Measurements from ENCODE around the gene NRP2.

The NRP2 gene

GRCh38 chr2:205733082-205733481 is 50.8 kb downstream of the NRP2 start:
- H3K4me3 ChIP-seq (ENCODE audit: low read length), result no peak overlapping the region
- no peak for TF ChIP-seq CTCF (conservative IDR thresholded peaks at IDR 0.05; ENCODE audit: low read length)
- DNase-seq (ENCODE audit: low read depth), result no peak

- H3K4me3 ChIP-seq (ENCODE audit: low read length), result no peak overlapping the region
- no peak for TF ChIP-seq CTCF (conservative IDR thresholded peaks at IDR 0.05; ENCODE audit: low read length)
- DNase-seq (ENCODE audit: low read depth), result no peak
These were observed 51.3 kb downstream of the NRP2 start for GRCh38 chr2:205733648-205734047.

- TF ChIP-seq CTCF (conservative IDR thresholded peaks at IDR 0.05; ENCODE audit: low read length), result peak; percentile 24; the same call in 1 of the 2 replicates
- peak; percentile 89 for DNase-seq (ENCODE audit: low read depth)
- no peak overlapping the region for H3K4me3 ChIP-seq (ENCODE audit: low read length)
These were observed 52.2 kb downstream of the NRP2 start for GRCh38 chr2:205734436-205735037.

- TF ChIP-seq CTCF (conservative IDR thresholded peaks at IDR 0.05; ENCODE audit: low read length), result no peak
- H3K4me3 ChIP-seq (ENCODE audit: low read length), result no peak overlapping the region
- no peak for DNase-seq (ENCODE audit: low read depth)
These were observed 56.0 kb downstream of the NRP2 start for GRCh38 chr2:205738117-205738968.

- H3K4me3 ChIP-seq (ENCODE audit: low read length), result no peak overlapping the region
- DNase-seq (ENCODE audit: low read depth), result no peak
- TF ChIP-seq CTCF (conservative IDR thresholded peaks at IDR 0.05; ENCODE audit: low read length), result no peak
These were observed 57.3 kb downstream of the NRP2 start for GRCh38 chr2:205739620-205740019.

GRCh38 chr2:205740381-205740780 is 58.1 kb downstream of the NRP2 start:
- TF ChIP-seq CTCF (conservative IDR thresholded peaks at IDR 0.05; ENCODE audit: low read length), result no peak
- DNase-seq (ENCODE audit: low read depth), result no peak

More at GRCh38 chr2:205740381-205740780, 58.1 kb downstream of the NRP2 start:
- no peak overlapping the region for H3K4me3 ChIP-seq (ENCODE audit: low read length)
